Astrocyte (in vitro differentiated cells and primary cell): ENCODE data around the gene ZBTB46. TPM values are rescaled to one million over a fixed set of nuclear protein-coding genes. Genes with fewer than 3 reads are reported as not detected.
A peak's percentile ranks its signal among the peaks of the same experiment; 100 is the strongest.

Source experiments
- DNase-seq: peaks from one replicate; pipeline ENCODE4 v3.0.0-alpha.2; 2010; ENCODE audit warnings: low read depth
- FAIRE-seq: peaks from 2 replicates; lab custom pipeline; 2011; peaks lifted over from hg19 to GRCh38; lab: Jason Lieb, UNC
- H2AFZ ChIP-seq: 2 replicates; pipeline ENCODE4 v1.6.0; 2012; ENCODE audit warnings: low read depth, low read length, inconsistent platforms
- H3K27ac ChIP-seq: 2 replicates; pipeline ENCODE4 v1.5.1; 2011; ENCODE audit warnings: low read depth, low read length, inconsistent platforms
- H3K27me3 ChIP-seq: 2 replicates; pipeline ENCODE4 v1.6.0; 2011; ENCODE audit warnings: low read length, inconsistent platforms; ENCODE audit not compliant: insufficient read depth
- H3K36me3 ChIP-seq: 2 replicates; pipeline ENCODE4 v1.5.1; 2011; ENCODE audit warnings: low read length, inconsistent platforms; ENCODE audit not compliant: insufficient read depth
- H3K4me1 ChIP-seq: 2 replicates; pipeline ENCODE4 v1.5.1; 2011; ENCODE audit warnings: low read length, inconsistent platforms; ENCODE audit not compliant: insufficient read depth
- H3K4me2 ChIP-seq: 2 replicates; pipeline ENCODE4 v1.6.0; 2012; ENCODE audit warnings: low read length, inconsistent platforms
- H3K4me3 ChIP-seq: 2 replicates; pipeline ENCODE4 v1.5.1; 2011; ENCODE audit warnings: low read depth, mild to moderate bottlenecking, low read length, inconsistent platforms; ENCODE audit not compliant: insufficient read depth
- H3K79me2 ChIP-seq: 2 replicates; pipeline ENCODE4 v1.6.0; 2012; ENCODE audit warnings: mild to moderate bottlenecking, low read length, inconsistent platforms; ENCODE audit not compliant: insufficient read depth
- H3K9ac ChIP-seq: 2 replicates; pipeline ENCODE4 v1.6.0; 2012; ENCODE audit warnings: mild to moderate bottlenecking, low read length, inconsistent platforms
- H3K9me3 ChIP-seq: 2 replicates; pipeline ENCODE4 v1.5.1; 2012; ENCODE audit warnings: low read depth, mild to moderate bottlenecking, low read length, inconsistent platforms; ENCODE audit not compliant: insufficient read depth
- H4K20me1 ChIP-seq: 2 replicates; pipeline ENCODE4 v1.6.0; 2012; ENCODE audit warnings: low read length, inconsistent platforms; ENCODE audit not compliant: insufficient read depth
- H3K27ac Mint-ChIP-seq: one replicate; pipeline ENCODE4 v1.8.0; 2021; ENCODE audit warnings: mild to moderate bottlenecking, mixed read lengths; ENCODE audit not compliant: unreplicated experiment
- H3K27me3 Mint-ChIP-seq: one replicate; pipeline ENCODE4 v1.8.0; 2021; ENCODE audit warnings: low read depth, mixed read lengths; ENCODE audit not compliant: unreplicated experiment
- H3K36me3 Mint-ChIP-seq: one replicate; pipeline ENCODE4 v1.8.0; 2021; ENCODE audit warnings: low read depth, mixed read lengths; ENCODE audit not compliant: unreplicated experiment
- H3K4me1 Mint-ChIP-seq: one replicate; pipeline ENCODE4 v1.8.0; 2021; ENCODE audit warnings: low read depth, mixed read lengths; ENCODE audit not compliant: unreplicated experiment
- H3K4me3 Mint-ChIP-seq: one replicate; pipeline ENCODE4 v1.8.0; 2021; ENCODE audit warnings: mild to moderate bottlenecking, moderate library complexity, mixed read lengths; ENCODE audit not compliant: unreplicated experiment
- H3K9me3 Mint-ChIP-seq: one replicate; pipeline ENCODE4 v1.8.0; 2021; ENCODE audit warnings: mild to moderate bottlenecking, mixed read lengths; ENCODE audit not compliant: unreplicated experiment
- EZH2 ChIP-seq: IDR thresholded peaks from 2 replicates; pipeline ENCODE4 v1.6.1; 2012; ENCODE audit warnings: mild to moderate bottlenecking, low read length, inconsistent platforms; ENCODE audit not compliant: insufficient read depth
- total RNA-seq: library from RNA; stranded (reverse); gene quantifications from 2 replicates; pipeline ENCODE4 v1.2.1, GENCODE V29; 2021
- TF ChIP-seq, protein P1 (sequence below): IDR thresholded peaks from 2 replicates; pipeline ENCODE4 v1.5.1; 2011; ENCODE audit warnings: low read depth, mild to moderate bottlenecking, inconsistent platforms, low read length, moderate library complexity; ENCODE audit not compliant: insufficient read depth

Gene ZBTB46
- total RNA-seq, 1 donor from 2014 or later: 13.9 TPM

DNA sequence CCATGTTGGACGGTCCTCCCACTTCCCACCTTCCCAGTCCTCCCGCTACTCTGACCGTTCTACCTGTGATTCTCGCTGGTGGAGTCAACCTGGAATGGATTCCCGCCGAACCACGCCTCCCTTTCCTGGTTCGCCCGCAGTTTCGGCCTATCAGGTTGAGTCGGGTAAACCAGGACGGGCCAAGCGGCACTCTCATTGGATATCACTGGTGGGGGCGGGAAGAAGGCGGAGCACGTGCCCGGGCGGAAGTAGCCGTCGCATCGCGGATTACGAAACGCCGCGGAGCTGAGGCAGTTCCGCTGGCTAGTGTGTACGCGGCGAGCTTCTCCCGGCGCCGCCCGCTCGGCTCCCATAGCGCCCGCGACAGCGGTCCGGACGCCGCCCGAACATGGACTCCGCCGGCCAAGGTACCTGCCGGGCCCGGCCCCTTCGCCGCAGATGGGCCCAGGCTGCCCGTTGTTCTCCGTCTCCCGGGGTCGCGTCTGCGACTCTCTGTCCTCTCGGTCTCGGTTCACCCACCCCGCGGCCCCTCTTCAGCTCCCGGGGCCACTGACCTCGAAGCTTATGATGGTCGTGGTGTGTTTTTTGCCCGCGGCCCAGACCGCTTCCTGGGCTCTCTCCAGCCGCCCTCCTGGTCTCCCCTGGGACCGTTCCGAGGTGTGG is 34.0 kb upstream of the ZBTB46 start, which contains the start of gene TPD52L2:
TPD52L2 (plus strand) TSS at position 293 of the 663 bp plus-strand sequence; CDS start at position 389, 96 bp downstream.
- Mint-ChIP-seq H3K27me3 (no peaks in the 10 kb centered on the region), H3K9me3 (no peaks in the 10 kb centered on the region), H3K4me1 (peaks cover 12% of the 10 kb centered on the region), H3K36me3 (peaks cover 5% of the 10 kb centered on the region), H3K4me3 (peak within 1 kb of the TSS; percentile 98), H3K27ac (peak within 1 kb of the TSS; percentile 94)
- Histone ChIP-seq H3K79me2 (peaks cover 65% of the 10 kb centered on the region), H3K9ac (peak within 1 kb of the TSS; percentile 94), H3K4me2 (peak within 1 kb of the TSS; percentile 91), H4K20me1 (peaks cover 38% of the 10 kb centered on the region), H3K4me3 (peak within 1 kb of the TSS; percentile 86), H3K4me1 (peaks cover 9% of the 10 kb centered on the region), H2AFZ (peak within 1 kb of the TSS; percentile 80), H3K27me3 (no peaks in the 10 kb centered on the region), H3K9me3 (no peaks in the 10 kb centered on the region), H3K27ac (peak within 1 kb of the TSS; percentile 85), H3K36me3 (peaks cover 17% of the 10 kb centered on the region)
- no peak for FAIRE-seq
- DNase-seq: peak; percentile 95
- TF ChIP-seq EZH2: no peak
- TF ChIP-seq, protein P1, sequence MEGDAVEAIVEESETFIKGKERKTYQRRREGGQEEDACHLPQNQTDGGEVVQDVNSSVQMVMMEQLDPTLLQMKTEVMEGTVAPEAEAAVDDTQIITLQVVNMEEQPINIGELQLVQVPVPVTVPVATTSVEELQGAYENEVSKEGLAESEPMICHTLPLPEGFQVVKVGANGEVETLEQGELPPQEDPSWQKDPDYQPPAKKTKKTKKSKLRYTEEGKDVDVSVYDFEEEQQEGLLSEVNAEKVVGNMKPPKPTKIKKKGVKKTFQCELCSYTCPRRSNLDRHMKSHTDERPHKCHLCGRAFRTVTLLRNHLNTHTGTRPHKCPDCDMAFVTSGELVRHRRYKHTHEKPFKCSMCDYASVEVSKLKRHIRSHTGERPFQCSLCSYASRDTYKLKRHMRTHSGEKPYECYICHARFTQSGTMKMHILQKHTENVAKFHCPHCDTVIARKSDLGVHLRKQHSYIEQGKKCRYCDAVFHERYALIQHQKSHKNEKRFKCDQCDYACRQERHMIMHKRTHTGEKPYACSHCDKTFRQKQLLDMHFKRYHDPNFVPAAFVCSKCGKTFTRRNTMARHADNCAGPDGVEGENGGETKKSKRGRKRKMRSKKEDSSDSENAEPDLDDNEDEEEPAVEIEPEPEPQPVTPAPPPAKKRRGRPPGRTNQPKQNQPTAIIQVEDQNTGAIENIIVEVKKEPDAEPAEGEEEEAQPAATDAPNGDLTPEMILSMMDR: no peak

DNA sequence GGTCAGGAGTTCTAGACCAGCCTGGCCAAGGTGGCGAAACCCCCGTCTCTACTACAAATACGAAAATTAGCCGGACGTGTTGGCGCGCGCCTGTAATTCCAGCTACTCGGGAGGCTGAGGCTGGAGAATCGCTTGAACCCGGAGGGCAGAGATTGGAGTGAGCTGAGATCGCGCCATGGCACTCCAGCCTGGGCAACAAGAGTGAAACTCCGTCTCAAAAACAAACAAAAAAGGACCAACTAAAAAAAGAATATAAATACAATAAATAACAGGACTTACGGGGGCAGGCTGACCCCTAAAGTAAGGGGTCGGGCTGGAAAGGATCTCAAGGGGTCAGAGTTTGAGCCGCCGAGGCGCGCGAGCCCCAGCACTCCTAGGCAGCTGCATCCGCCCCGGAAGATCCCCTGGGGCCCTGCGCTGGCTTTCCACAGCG is 33.5 kb upstream of the ZBTB46 start:
- no peak for TF ChIP-seq EZH2
- TF ChIP-seq, protein P1: no peak
- Mint-ChIP-seq H3K4me3 (peak overlapping the region; percentile 98), H3K9me3 (no peaks in the 10 kb centered on the region), H3K27ac (peak overlapping the region; percentile 94), H3K4me1 (peaks cover 12% of the 10 kb centered on the region), H3K36me3 (peaks cover 5% of the 10 kb centered on the region), H3K27me3 (no peaks in the 10 kb centered on the region)
- H3K27me3 ChIP-seq: no peaks in the 10 kb centered on the region
- H3K4me1 ChIP-seq: peaks cover 9% of the 10 kb centered on the region
- H3K9me3 ChIP-seq: no peaks in the 10 kb centered on the region
- DNase-seq (no peak), FAIRE-seq (no peak)
- peaks cover 34% of the 10 kb centered on the region for H4K20me1 ChIP-seq
- H2AFZ ChIP-seq: peak overlapping the region; percentile 80
- H3K79me2 ChIP-seq: peaks cover 61% of the 10 kb centered on the region
- H3K36me3 ChIP-seq: peaks cover 12% of the 10 kb centered on the region
- H3K27ac ChIP-seq: peak overlapping the region; percentile 51
- peak overlapping the region; percentile 94 for H3K9ac ChIP-seq
- peak overlapping the region; percentile 91 for H3K4me2 ChIP-seq
- H3K4me3 ChIP-seq: peak overlapping the region; percentile 86
